HepG2 (cell line): ENCODE measurements around the gene SDF2. TPM values are rescaled to one million over a fixed set of nuclear protein-coding genes. Genes with fewer than 3 reads are reported as not detected.

Experiments
- BHLHE40 ChIP-seq: IDR thresholded peaks from 2 replicates; pipeline ENCODE4 v1.6.1; 2011; ENCODE audit warnings: low read length, improper control_type of control experiment
- FOXO4 ChIP-seq: sonication (generic); formaldehyde crosslinking; conservative IDR thresholded peaks from 2 replicates; pipeline ENCODE4 v1.8.1; 2023; ENCODE audit warnings: missing genetic modification reagents
- SNAPC4 ChIP-seq: sonication (generic); formaldehyde crosslinking; IDR thresholded peaks from 2 replicates; pipeline ENCODE4 v1.4.0; 2020; ENCODE audit warnings: mild to moderate bottlenecking, missing genetic modification reagents
- ZNF276 ChIP-seq: sonication (generic); formaldehyde crosslinking; IDR thresholded peaks from 2 replicates; pipeline ENCODE4 v1.4.0; 2020; ENCODE audit warnings: mild to moderate bottlenecking, low read depth, missing genetic modification reagents
- polyA plus RNA-seq, 8 experiments: library from polyadenylated mRNA; depleted of rRNA in 3 of 8; stranded (reverse) in 7 of 8; unstranded in 1 of 8; fragments of >200 nt; fragmentation: Illumina TruSeq in 4 of 8; extraction: Trizol in 4 of 8; gene quantifications; 2 replicates each; pipeline versions ENCODE4 v1.2.1 to v1.2.3, GENCODE V29; 2011 to 2016; ENCODE audit warnings: low read depth in 4 of 8, missing spikeins in 1 of 8, mixed read lengths in 1 of 8; ENCODE audit not compliant: insufficient read depth in 1 of 8
- total RNA-seq, 5 experiments: library from RNA; depleted of rRNA; stranded (reverse); fragments of >200 nt; fragmentation: Illumina TruSeq; extraction: Trizol; gene quantifications; 2 replicates each; pipeline ENCODE4 v1.2.3, GENCODE V29; 2016; ENCODE audit warnings: low read depth in 1 of 5

SDF2 gene
- total and polyA plus RNA-seq, 2 of the 13 experiments (the other 11 are each of a cell fraction or from before 2014, with no cell fraction given) = 58.2 to 58.4 TPM

GRCh38 chr17:28615260-28615940 is 46.3 kb downstream of the SDF2 start (continued):
- TF ChIP-seq FOXO4 (no peak), ZNF276 (no peak), SNAPC4 (CRISPR knock-in tag) (no peak), BHLHE40 (no peak)
